Measurements from ENCODE around the gene PARD6G. TPM values are rescaled to one million over a fixed set of nuclear protein-coding genes. Genes with fewer than 3 reads are reported as not detected.

PARD6G gene
- total RNA-seq, 1 donor from 2014 or later = 3.6 TPM

- DNase-seq (ENCODE audit: low read depth) = no peak
- no peak for TF ChIP-seq CTCF (conservative IDR thresholded peaks at IDR 0.05; ENCODE audit: low read depth, low read length)
- H3K4me3 ChIP-seq (ENCODE audit: low read depth, low read length) = no peak overlapping the region
These were observed 46.2 kb downstream of the PARD6G start for GRCh38 chr18:80200932-80201672.

DNA sequence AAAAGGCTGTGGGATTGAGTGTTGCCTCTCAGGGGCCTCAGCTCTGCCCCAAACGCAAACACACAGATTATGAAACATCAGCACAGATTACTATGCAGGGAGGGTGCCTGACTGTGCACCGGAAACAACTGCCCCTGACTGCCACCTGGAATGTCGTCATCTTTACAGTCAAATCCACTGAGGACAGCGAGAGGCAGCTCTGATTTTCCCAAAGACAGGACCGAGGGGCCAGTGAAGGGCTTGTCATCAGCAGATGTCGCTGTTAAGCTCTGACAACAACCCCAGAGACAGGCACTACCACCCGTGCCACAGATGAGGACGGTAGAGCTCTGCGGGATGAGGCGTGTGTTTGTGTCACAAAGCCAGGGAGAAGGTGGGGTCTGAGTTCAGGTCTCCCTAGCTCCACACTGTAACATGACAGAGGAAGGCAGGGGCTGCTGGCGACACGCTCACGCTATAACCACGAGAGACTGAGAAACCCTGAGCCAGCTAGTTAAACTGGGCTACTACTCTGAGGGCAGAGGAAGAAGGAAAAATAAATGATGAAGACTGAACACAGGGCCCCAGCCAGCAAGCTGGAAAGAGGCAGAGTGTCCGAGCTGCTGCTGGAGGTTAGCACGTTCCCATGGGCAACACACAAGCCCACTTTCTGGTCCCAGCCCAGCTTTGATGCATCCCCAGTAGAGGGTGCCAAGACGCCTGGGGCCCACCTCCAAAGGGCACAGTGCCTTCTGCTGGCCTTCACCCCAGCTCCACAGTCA is 47.0 kb downstream of the PARD6G start:
- no peak for DNase-seq (ENCODE audit: low read depth)
- no peak for TF ChIP-seq CTCF (conservative IDR thresholded peaks at IDR 0.05; ENCODE audit: low read depth, low read length)
- no peak overlapping the region for H3K4me3 ChIP-seq (ENCODE audit: low read depth, low read length)

DNA sequence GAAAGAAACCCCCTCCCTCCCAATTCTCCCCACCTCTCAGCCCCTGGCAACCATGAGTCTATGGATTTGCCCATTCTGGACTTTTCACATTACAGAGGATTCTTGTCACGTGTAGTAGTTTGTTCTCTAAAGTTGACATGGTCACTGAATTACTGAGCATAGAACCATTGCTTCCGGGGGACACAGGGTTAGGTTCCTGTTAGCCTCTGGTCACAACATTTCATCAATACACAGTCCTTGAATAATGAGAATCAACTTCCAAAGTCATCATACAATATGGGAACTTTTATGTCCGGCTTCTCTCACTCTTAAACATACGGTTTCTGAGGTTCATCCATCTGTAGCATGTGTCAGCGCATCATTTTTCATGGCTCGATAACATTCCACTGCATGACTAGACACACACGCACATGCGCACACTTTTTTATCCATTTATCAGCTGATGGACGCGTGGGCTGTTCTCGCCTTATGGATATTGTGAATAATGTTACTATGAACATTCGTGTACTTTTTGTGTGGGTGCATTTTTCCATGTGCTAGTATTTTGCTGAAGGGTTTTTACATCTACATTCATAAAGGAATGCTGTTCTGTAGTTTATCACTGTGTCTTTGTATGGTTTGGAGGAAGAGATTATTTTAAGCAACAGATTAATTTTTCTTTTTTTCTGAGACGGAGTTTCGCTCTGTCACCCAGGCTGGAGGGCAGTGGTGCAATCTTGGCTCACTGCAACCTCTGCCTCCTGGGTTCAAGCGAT is 48.1 kb downstream of the PARD6G start:
- DNase-seq (ENCODE audit: low read depth) = no peak
- no peak overlapping the region for H3K4me3 ChIP-seq (ENCODE audit: low read depth, low read length)
- TF ChIP-seq CTCF (conservative IDR thresholded peaks at IDR 0.05; ENCODE audit: low read depth, low read length) = no peak

DNA sequence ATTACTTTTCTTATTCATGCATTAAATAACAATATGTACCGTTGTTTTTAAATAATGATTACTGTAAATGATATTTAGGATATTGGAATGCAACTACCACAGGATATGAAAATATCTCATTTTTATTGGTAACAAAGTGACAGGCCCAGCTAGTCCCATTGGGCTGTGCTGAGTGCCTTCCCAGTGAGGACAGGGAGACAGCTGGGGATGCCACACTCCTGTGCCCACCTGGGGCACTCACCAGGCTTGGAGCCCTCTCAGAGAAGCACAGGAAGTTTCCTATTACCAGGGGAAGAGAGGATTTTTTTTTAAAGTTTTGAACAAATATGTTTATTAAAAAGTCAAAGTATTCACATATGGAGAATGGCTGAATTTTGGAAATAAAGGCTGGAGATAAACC is 48.9 kb downstream of the PARD6G start:
- H3K4me3 ChIP-seq (ENCODE audit: low read depth, low read length) = no peak overlapping the region
- TF ChIP-seq CTCF (conservative IDR thresholded peaks at IDR 0.05; ENCODE audit: low read depth, low read length) = no peak
- DNase-seq (ENCODE audit: low read depth) = no peak

DNA sequence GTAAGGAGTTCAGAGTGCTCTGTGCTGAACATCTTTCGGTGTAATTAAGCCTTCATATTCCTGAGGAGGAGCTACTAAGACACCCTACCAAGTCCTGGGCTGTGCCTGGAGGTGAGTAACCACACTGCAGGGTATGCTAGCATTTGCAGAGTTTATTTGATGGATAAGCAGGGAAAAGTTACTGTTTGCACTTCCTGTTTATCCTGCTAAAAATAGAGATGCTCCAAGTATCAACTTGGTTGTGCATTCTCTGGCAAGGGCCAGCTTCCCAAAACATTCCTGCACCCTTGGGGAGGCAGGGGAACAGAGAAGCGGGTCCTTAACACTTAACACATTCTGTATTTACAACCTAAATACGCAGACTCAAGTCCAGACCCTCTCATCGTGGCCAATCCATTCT is 49.8 kb downstream of the PARD6G start:
- no peak for DNase-seq (ENCODE audit: low read depth)
- no peak overlapping the region for H3K4me3 ChIP-seq (ENCODE audit: low read depth, low read length)
- no peak for TF ChIP-seq CTCF (conservative IDR thresholded peaks at IDR 0.05; ENCODE audit: low read depth, low read length)

GRCh38 chr18:80196528-80197320 is 50.6 kb downstream of the PARD6G start:
- TF ChIP-seq CTCF (conservative IDR thresholded peaks at IDR 0.05; ENCODE audit: low read depth, low read length) = no peak
- no peak overlapping the region for H3K4me3 ChIP-seq (ENCODE audit: low read depth, low read length)
- no peak for DNase-seq (ENCODE audit: low read depth)

Data from epithelial cell of proximal tubule (primary cell).